ENCODE measurements around the gene ZNF296.

DNA sequence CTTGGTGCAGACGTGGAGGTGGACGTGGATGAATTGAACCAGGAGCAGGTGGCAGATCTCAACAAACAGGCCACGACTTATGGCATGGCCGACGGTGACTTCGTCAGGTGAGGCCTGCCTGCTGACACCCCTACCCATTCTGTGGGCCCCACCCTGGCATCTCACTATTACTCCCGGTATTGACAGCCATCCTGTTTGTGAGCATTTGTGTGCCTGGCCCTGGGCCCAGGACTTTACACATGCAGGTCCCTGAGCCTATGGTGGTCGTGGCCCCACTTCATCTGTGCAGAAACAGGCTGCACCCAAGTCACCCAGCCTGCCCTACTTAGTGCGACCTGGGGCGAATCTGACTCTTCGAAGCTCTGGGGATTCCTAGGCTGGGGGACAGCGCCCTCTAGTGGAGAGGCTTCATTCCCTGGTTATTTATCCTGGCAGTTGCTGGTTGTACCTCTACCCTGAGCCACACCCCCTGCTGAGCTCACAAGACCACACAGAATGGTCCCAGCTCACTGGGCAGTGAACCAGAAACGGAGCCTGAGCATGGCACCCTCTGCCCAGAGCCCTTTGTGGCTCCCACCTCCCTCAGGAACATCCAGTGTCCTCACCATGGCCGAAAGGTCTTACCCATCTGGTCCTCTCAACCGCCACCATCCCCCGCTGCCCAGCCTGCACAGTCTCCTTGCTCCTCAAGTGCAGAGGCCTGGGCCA, 16.9 kb downstream of the ZNF296 start:
- no peak for TF ChIP-seq POLR2AphosphoS5 (IDR thresholded peaks at IDR 0.05; ENCODE audit: low read depth)
- TF ChIP-seq, protein P1, sequence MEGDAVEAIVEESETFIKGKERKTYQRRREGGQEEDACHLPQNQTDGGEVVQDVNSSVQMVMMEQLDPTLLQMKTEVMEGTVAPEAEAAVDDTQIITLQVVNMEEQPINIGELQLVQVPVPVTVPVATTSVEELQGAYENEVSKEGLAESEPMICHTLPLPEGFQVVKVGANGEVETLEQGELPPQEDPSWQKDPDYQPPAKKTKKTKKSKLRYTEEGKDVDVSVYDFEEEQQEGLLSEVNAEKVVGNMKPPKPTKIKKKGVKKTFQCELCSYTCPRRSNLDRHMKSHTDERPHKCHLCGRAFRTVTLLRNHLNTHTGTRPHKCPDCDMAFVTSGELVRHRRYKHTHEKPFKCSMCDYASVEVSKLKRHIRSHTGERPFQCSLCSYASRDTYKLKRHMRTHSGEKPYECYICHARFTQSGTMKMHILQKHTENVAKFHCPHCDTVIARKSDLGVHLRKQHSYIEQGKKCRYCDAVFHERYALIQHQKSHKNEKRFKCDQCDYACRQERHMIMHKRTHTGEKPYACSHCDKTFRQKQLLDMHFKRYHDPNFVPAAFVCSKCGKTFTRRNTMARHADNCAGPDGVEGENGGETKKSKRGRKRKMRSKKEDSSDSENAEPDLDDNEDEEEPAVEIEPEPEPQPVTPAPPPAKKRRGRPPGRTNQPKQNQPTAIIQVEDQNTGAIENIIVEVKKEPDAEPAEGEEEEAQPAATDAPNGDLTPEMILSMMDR (conservative IDR thresholded peaks at IDR 0.05; ENCODE audit: low read depth in 2 of 2): peak; percentile 87 to 93

Measured in GM23338 (cell line).